GM12872 (cell line): ENCODE data around the gene HARS2.

Source experiments
- CTCF ChIP-seq: IDR thresholded peaks from 3 replicates; pipeline ENCODE4 v1.5.1; 2011; ENCODE audit warnings: low read depth, mild to moderate bottlenecking, low read length, moderate library complexity; ENCODE audit not compliant: insufficient read depth

Gene HARS2

DNA sequence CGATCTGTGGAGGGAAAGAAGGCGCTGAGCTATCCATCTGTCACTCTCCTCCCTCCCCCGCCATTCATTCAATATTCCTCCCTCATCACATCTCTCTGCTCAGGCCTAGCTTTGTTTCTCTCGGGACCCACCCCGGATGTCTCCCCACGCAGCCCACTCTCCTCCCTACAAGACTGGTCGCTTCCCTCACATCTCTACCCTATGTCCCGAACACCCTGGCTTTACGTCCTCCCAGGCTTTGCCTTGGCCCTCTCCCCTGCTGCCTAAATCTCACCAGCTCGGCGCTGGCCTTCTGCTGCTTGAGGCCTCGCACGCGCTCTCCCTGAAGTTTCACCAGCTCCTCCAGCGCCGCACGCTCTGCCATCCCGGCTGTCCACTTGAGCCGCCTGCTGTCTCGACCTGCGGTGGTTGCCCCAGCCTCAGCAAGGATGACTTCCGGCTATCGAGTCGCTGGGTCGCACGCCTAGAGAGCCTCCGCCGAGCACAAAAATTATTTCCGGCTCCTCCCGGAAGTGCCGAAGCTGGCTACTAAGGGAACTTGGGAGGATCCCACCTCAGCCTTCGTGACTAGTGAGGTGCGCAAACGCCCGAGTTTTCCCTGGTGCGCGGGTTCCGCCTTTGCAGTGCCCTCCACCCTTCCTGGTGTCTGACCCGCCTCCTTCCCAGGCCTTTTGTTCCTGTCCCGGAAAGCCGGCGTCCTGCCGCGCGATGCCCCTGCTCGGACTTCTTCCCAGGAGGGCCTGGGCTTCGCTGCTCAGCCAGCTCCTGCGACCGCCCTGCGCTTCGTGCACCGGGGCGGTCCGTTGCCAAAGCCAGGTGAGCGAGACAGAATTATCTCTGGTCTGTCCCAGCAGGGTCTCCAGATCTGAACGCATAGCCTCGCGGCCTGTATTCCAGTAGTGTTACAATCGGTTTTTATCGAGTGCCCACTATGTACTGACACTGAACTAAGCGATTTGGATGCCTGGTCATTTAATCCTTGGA, at the start of gene HARS2, which contains the start of gene HARS1:
HARS2 (plus strand) TSS at position 515 of the 984 bp plus-strand sequence; CDS start at position 709, 194 bp downstream.
HARS1 (minus strand) TSS at position 430 of the 984 bp plus-strand sequence; CDS start at position 364, 66 bp downstream.
- TF ChIP-seq CTCF: no peak

DNA sequence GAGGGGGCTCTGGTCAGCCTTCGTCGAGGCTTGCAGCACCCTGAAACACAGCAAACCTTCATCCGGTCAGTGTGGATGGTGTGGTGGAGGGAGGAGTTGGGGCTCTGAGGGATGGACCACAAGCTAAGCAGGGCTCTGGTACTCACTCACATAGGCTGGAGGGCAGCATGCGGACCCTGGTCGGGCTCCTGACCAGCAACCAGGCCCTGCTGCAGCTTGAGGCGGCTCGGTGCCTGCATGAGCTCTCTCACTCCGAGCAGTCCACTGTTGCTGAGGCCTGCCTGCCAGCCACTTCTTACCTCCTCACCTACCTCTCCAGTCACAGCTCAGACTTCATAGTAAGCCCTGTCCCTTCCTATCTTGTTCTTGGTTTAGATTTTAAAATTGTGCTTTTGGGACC, 49.5 kb upstream of the HARS2 start:
- no peak for TF ChIP-seq CTCF

DNA sequence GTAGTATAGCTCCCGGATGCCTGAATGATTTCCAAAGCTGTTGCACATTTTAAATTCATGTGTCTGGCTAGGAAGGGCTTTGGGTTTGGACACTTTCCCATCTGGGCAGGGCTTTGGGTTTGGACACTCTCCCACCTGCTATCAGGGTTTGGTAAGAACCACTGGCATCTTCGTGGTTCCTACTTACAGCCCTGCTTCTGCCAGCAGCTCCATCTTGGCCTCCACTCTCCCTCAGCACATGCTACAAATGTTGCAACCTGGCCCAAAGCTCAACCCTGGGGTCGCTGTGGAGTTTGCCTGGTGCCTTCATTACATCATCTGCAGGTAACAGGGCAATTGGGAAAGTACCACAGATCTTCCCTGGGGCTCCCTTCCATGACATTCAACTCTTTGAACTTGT, 48.5 kb upstream of the HARS2 start:
- no peak for TF ChIP-seq CTCF

DNA sequence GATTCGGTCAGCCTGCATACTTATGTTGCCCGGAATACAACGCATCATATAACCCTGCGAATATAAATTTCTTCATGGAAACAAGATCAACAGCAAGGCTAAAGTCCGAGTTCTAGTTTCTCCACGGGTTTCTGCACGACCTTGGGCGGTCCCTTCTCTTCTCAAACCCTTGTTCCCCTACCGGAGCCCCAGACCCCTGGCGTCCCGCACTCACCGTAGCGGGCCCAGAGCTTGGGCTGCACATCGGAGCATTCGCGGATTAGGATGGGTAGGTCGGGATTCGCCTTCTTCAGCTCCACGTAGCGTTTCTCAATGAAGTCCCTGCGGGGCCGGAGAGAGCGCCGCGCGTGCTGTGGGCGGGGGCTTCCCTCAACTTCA, 44.2 kb upstream of the HARS2 start:
- TF ChIP-seq CTCF: no peak

DNA sequence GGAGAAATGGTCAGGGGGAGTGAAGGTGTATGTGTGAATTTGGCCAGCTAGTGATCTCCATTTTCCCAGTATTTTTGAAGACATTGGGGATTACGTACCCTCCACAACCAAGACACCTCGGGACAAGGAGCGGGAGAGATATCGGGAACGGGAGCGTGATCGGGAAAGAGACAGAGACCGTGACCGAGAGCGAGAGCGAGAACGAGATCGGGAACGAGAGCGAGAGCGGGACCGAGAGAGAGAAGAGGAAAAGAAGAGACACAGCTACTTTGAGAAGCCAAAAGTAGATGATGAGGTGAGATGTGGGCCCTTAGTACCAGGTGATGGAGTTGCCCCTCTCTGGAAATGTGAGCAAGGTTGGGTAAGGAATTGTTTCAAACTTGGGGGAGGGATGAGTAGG, 32.4 kb upstream of the HARS2 start:
- TF ChIP-seq CTCF: no peak

GRCh38 chr5:140664030-140664358, 27.3 kb upstream of the HARS2 start:
- TF ChIP-seq CTCF: no peak

- no peak for TF ChIP-seq CTCF
These were observed 26.7 kb upstream of the HARS2 start, which contains the start of gene WDR55 for GRCh38 chr5:140664359-140665119. WDR55 (plus strand) TSS chr5:140664904; CDS start chr5:140664913, 9 bp downstream.
